Ascending aorta (tissue), 2 donors: ENCODE measurements around the gene SV2C. TPM values are rescaled to one million over a fixed set of nuclear protein-coding genes. Genes with fewer than 3 reads are reported as not detected.

Source experiments
- DNase-seq, 2 donors: peaks; one replicate each; pipeline ENCODE4 v3.0.0-alpha.2; 2019; ENCODE audit warnings: low spot score in 2 of 2
- H3K27ac ChIP-seq, 2 donors: fragments of 200-600 bp; sonication (generic); one replicate each; pipeline ENCODE4 v1.5.1; 2016 to 2017; ENCODE audit warnings: mild to moderate bottlenecking in 1 of 2
- H3K27me3 ChIP-seq: fragments of 200-600 bp; sonication (generic); one replicate; pipeline ENCODE4 v1.5.1; 2017
- H3K36me3 ChIP-seq, 2 donors: fragments of 200-600 bp; sonication (generic); one replicate each; pipeline ENCODE4 v1.5.1; 2016
- H3K4me1 ChIP-seq, 2 donors: fragments of 200-600 bp; sonication (generic); one replicate each; pipeline ENCODE4 v1.5.1; 2016 to 2017; ENCODE audit warnings: mild to moderate bottlenecking in 1 of 2
- H3K4me3 ChIP-seq, 2 donors: fragments of 200-600 bp; sonication (generic); one replicate each; pipeline ENCODE4 v1.5.1; 2016 to 2017; ENCODE audit warnings: mild to moderate bottlenecking in 1 of 2
- H3K9me3 ChIP-seq, 2 donors: fragments of 200-600 bp; sonication (generic); one replicate each; pipeline ENCODE4 v1.5.1; 2016
- intact Hi-C: fragments of 100-400 bp; cut with DNase I; formaldehyde crosslinking; loops from one replicate; pipeline ENCODE4 v1.15.1; 2023
- total RNA-seq: library from RNA; depleted of rRNA; stranded (reverse); fragments of >200 nt; gene quantifications from one replicate; pipeline ENCODE4 v1.1.0, GENCODE V29; 2016
- TF ChIP-seq, protein P1 (sequence below), 3 experiments: fragments of 200-600 bp in 2 of 3; fragments of 450-650 bp in 1 of 3; sonication (generic) in 2 of 3; IDR thresholded peaks; one replicate each; pipeline ENCODE4 v1.5.1; 2016 to 2019; ENCODE audit warnings: antibody characterized with exemption in 3 of 3, mild to moderate bottlenecking in 1 of 3, moderate library complexity in 1 of 3

The SV2C gene
- total RNA-seq, 1 donor from 2014 or later, result not detected

GRCh38 chr5:76385540-76385939 lies 302.4 kb downstream of the SV2C start:
- no peaks in the 10 kb centered on the region for H3K27me3 ChIP-seq
- H3K4me1 ChIP-seq, result no peaks in the 10 kb centered on the region
- no peak for DNase-seq
- H3K36me3 ChIP-seq, result no peaks in the 10 kb centered on the region
- intact Hi-C loops, result no loop called here
- no peak overlapping the region for H3K27ac ChIP-seq
- TF ChIP-seq, protein P1, sequence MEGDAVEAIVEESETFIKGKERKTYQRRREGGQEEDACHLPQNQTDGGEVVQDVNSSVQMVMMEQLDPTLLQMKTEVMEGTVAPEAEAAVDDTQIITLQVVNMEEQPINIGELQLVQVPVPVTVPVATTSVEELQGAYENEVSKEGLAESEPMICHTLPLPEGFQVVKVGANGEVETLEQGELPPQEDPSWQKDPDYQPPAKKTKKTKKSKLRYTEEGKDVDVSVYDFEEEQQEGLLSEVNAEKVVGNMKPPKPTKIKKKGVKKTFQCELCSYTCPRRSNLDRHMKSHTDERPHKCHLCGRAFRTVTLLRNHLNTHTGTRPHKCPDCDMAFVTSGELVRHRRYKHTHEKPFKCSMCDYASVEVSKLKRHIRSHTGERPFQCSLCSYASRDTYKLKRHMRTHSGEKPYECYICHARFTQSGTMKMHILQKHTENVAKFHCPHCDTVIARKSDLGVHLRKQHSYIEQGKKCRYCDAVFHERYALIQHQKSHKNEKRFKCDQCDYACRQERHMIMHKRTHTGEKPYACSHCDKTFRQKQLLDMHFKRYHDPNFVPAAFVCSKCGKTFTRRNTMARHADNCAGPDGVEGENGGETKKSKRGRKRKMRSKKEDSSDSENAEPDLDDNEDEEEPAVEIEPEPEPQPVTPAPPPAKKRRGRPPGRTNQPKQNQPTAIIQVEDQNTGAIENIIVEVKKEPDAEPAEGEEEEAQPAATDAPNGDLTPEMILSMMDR (IDR thresholded peaks at IDR 0.05), result no peak
- no peaks in the 10 kb centered on the region for H3K9me3 ChIP-seq
- no peak overlapping the region for H3K4me3 ChIP-seq

- TF ChIP-seq, protein P1 (IDR thresholded peaks at IDR 0.05), result no peak
- Histone ChIP-seq H3K36me3 (no peaks in the 10 kb centered on the region), H3K4me3 (no peak overlapping the region), H3K4me1 (no peaks in the 10 kb centered on the region), H3K27me3 (no peaks in the 10 kb centered on the region), H3K27ac (no peak overlapping the region), H3K9me3 (no peaks in the 10 kb centered on the region)
- no peak for DNase-seq
- intact Hi-C loops, result no loop called here
These were observed 303.2 kb downstream of the SV2C start for GRCh38 chr5:76386360-76386759.

DNA sequence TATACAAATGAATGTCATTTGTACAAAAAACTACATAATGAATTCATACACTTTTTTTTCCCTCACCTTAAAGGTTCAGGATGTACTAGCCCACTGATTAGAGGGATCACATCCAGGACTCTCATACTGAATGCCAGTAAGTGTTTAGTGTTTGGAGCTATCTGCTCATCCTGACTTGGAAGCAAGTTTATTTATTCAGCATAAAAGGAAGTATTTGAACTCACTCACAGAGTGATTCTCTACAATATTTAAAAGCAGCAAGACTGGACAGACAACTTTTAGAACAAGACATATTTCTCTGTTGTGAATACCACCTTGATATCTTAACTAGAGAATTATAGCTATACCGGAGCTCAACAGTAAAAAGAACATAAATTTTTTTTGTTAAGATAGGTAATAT lies 305.1 kb downstream of the SV2C start:
- H3K9me3 ChIP-seq, result no peaks in the 10 kb centered on the region
- H3K27me3 ChIP-seq, result no peaks in the 10 kb centered on the region
- DNase-seq, result no peak
- H3K36me3 ChIP-seq, result no peaks in the 10 kb centered on the region
- intact Hi-C loops, result no loop called here
- H3K27ac ChIP-seq, result no peak overlapping the region
- TF ChIP-seq, protein P1 (IDR thresholded peaks at IDR 0.05), result no peak
- no peaks in the 10 kb centered on the region for H3K4me1 ChIP-seq
- H3K4me3 ChIP-seq, result no peak overlapping the region

DNA sequence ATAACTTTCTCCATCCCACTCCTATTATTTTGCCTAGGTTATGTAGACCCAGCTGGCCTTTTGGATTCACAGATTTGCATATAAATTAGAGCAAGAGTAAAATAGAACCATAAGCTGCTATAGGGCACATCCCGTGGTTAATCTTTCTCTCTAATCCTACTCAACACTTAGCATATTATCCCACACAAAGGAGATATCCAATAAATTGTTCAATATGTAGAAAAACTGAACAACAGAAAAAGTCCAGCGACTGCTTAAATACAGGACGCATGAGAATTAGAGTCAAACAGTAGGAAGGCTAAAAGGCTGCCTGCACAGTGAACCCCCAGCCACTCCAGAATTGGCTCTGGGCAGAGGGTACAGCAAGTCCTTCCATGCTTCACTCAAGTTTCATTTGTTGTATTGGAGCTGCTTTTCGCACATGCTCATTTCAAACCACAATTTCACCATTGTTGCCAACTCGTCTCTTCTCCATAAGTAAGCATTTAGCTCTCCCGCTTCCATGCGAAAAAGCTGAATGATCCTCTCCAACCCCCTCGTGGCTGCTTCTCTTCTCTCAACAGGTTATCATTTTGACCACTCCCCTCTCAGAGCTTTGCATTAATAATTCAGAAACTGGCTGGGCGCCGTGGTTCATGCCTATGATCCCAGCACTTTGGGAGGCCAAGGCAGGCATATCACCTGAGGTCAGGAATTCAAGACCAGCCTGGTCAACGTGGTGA lies 305.8 kb downstream of the SV2C start:
- Histone ChIP-seq H3K27ac (no peak overlapping the region), H3K9me3 (no peaks in the 10 kb centered on the region), H3K4me3 (no peak overlapping the region), H3K4me1 (no peaks in the 10 kb centered on the region), H3K36me3 (no peaks in the 10 kb centered on the region), H3K27me3 (no peaks in the 10 kb centered on the region)
- TF ChIP-seq, protein P1 (IDR thresholded peaks at IDR 0.05), result no peak
- intact Hi-C loops, result no loop called here
- DNase-seq, result no peak

DNA sequence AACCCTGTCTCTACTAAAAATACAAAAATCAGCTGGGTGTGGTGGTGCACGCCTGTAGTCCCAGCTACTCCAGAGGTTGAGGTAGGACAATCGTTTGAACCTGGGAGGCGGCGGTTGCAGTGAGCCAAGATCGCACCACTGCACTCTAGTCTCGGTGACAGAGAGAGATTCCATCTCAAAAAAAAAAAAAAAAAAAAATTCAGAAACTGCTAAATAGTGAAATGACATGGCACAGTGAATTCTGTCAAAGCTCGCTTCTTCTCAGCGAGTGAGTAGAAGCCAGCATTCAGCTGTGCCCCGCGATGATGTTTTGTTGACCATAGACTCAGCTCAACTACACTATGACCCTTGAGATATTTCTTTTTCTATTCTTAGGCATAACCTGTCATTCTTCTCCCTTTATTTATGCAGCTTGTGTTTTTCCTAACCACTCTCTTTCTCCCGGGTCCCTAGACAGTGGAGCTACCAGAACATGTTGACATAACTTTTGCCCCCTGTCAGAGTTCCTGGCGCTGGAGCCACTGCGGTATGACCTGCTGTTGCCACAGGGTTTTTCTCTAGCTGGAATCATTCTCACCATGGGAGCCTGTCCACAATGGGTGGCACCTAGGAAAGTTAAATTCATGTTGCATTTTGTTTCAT lies 306.5 kb downstream of the SV2C start:
- intact Hi-C loops, result no loop called here
- no peaks in the 10 kb centered on the region for H3K36me3 ChIP-seq
- TF ChIP-seq, protein P1 (IDR thresholded peaks at IDR 0.05), result no peak

More for the DNA sequence above, 306.5 kb downstream of the SV2C start:
- no peak for DNase-seq
- no peak overlapping the region for H3K4me3 ChIP-seq
- no peaks in the 10 kb centered on the region for H3K27me3 ChIP-seq
- no peak overlapping the region for H3K27ac ChIP-seq
- H3K9me3 ChIP-seq, result no peaks in the 10 kb centered on the region
- H3K4me1 ChIP-seq, result no peaks in the 10 kb centered on the region
